ENCODE data around the gene IQCE. TPM values are rescaled to one million over a fixed set of nuclear protein-coding genes. Genes with fewer than 3 reads are reported as not detected.

IQCE gene
- total RNA-seq, 1 donor from 2014 or later: 11.1 TPM

- Mint-ChIP-seq H3K9me3 (no peaks in the 10 kb centered on the region), H3K36me3 (ENCODE audit: low read depth) (no peaks in the 10 kb centered on the region), H3K4me1 (ENCODE audit: low read depth) (peaks cover 35% of the 10 kb centered on the region), H3K4me3 (no peak overlapping the region), H3K27ac (no peak overlapping the region), H3K27me3 (ENCODE audit: insufficient read depth) (peaks cover 5% of the 10 kb centered on the region)
- intact Hi-C loops (cut with micrococcal nuclease): no loop called here
- DNase-seq (ENCODE audit: low spot score): no peak
These were observed 42.6 kb upstream of the IQCE start for GRCh38 chr7:2516194-2516555.

DNA sequence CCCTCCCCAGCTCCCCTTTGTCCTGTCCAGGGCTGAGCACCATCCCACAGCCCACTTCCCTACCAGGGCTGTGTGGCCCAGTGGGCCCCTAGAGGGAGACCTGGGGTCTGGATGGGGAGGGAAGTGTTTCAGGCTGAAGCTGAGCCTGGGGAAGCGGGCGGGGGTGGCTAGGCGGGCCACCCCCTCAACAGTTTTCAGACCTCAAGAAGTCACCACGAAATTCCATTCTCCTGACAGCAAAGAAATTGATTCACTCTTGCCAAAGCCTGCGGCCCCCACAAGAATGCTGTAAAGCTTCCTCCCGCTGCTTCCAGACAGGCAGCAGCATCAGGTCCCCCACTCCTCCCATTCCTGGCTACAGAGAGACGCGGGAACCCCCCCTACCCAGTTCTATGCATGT lies 41.8 kb upstream of the IQCE start:
- Mint-ChIP-seq H3K27me3 (ENCODE audit: insufficient read depth) (peaks cover 5% of the 10 kb centered on the region), H3K27ac (peak overlapping the region; percentile 56), H3K36me3 (ENCODE audit: low read depth) (no peaks in the 10 kb centered on the region), H3K9me3 (no peaks in the 10 kb centered on the region), H3K4me3 (peak overlapping the region; percentile 64), H3K4me1 (ENCODE audit: low read depth) (peaks cover 37% of the 10 kb centered on the region)
- DNase-seq (ENCODE audit: low spot score): no peak
- intact Hi-C loops (cut with micrococcal nuclease): no loop called here

DNA sequence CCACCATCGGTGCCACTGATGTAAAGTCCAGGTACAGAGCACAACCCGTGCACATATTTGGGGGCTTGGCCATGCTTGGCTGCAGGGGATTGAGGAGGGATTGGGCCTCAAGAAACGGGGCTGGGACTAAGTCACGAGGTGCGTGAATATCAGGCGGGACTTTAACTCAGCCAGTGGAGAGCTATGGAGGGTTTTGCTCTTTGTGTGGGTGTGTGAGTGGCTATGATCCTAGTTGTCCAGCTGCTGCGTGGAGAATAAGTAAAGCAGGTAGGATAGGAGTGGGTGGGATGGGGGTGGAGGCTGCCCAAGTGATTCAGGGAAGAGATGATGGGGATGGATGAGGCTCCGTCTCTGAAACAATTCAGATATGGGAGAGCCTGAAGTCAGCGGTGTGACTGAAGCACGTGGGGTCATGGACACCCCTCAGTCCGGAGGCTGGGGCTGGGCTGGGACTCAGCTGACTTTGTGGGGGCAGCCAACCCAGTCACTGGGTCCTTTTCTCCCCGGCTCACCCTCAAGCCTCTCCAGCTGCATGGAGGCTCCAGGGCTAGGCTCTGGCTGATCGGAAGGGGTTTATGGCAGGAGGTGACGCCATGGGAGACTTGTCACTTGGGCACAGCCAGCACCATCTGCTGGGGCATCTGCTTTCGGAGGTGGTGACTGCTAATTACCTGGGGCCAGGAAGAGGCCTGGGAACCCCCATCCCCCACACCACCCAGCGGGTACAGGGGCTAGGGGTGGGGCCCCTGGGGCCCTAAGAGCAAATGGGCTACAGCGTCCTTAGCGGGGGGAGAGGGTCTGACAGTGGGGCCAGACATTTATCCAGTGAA lies 40.9 kb upstream of the IQCE start:
- Mint-ChIP-seq H3K27ac (peak overlapping the region; percentile 57), H3K27me3 (ENCODE audit: insufficient read depth) (peaks cover under 1% of the 10 kb centered on the region), H3K9me3 (no peaks in the 10 kb centered on the region), H3K4me1 (ENCODE audit: low read depth) (peaks cover 35% of the 10 kb centered on the region), H3K4me3 (peak overlapping the region; percentile 64), H3K36me3 (ENCODE audit: low read depth) (peaks cover 2% of the 10 kb centered on the region)
- DNase-seq (ENCODE audit: low spot score): no peak
- intact Hi-C loops (cut with micrococcal nuclease): no loop called here

DNA sequence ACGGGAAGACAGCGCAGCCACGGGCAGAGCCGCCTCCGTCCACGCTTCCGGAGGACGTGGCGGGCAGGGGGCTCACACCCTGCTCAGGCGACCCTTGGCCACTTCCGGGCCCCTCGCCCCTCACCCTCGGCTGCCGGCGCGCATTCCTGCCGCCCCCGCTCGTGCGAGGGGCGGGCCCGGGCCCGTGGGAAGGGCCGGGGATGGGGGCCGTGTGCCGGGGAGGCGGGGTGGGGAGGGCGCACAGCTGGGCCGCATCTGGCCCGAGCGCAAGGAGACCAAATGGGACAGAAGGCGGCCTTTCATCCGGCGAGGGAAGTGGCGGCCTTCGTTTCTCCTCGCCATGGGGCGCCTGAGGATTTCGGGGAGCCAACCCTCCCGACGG lies 40.1 kb upstream of the IQCE start:
- H3K27me3 Mint-ChIP-seq (ENCODE audit: insufficient read depth): no peaks in the 10 kb centered on the region
- H3K4me3 Mint-ChIP-seq: peak overlapping the region; percentile 69
- peaks cover 2% of the 10 kb centered on the region for H3K36me3 Mint-ChIP-seq (ENCODE audit: low read depth)
- intact Hi-C loops (cut with micrococcal nuclease): loop anchor here (1.0 kb wide), 4 partner anchors 10 to 113 kb away; partner anchors contain the start of genes BRAT1 and TTYH3
- H3K4me1 Mint-ChIP-seq (ENCODE audit: low read depth): peaks cover 35% of the 10 kb centered on the region
- no peak for DNase-seq (ENCODE audit: low spot score)
- H3K27ac Mint-ChIP-seq: no peak overlapping the region
- no peaks in the 10 kb centered on the region for H3K9me3 Mint-ChIP-seq

- peaks cover 2% of the 10 kb centered on the region for H3K36me3 Mint-ChIP-seq (ENCODE audit: low read depth)
- H3K4me3 Mint-ChIP-seq: peak within 1 kb of the TSS; percentile 97
- H3K27ac Mint-ChIP-seq: peak within 1 kb of the TSS; percentile 91
- H3K4me1 Mint-ChIP-seq (ENCODE audit: low read depth): peaks cover 35% of the 10 kb centered on the region
- no peaks in the 10 kb centered on the region for H3K27me3 Mint-ChIP-seq (ENCODE audit: insufficient read depth)
- peak; percentile 84 for DNase-seq (ENCODE audit: low spot score)
- H3K9me3 Mint-ChIP-seq: no peaks in the 10 kb centered on the region
- intact Hi-C loops (cut with micrococcal nuclease): loop anchor here (1.0 kb wide), 4 partner anchors 11 to 112 kb away; partner anchors contain the start of genes BRAT1 and TTYH3
These were observed 39.5 kb upstream of the IQCE start, which contains the start of gene LFNG for GRCh38 chr7:2519119-2519930. TSS of gene LFNG (plus strand) at chr7:2519774. CDS start at chr7:2519862, 88 bp downstream.

DNA sequence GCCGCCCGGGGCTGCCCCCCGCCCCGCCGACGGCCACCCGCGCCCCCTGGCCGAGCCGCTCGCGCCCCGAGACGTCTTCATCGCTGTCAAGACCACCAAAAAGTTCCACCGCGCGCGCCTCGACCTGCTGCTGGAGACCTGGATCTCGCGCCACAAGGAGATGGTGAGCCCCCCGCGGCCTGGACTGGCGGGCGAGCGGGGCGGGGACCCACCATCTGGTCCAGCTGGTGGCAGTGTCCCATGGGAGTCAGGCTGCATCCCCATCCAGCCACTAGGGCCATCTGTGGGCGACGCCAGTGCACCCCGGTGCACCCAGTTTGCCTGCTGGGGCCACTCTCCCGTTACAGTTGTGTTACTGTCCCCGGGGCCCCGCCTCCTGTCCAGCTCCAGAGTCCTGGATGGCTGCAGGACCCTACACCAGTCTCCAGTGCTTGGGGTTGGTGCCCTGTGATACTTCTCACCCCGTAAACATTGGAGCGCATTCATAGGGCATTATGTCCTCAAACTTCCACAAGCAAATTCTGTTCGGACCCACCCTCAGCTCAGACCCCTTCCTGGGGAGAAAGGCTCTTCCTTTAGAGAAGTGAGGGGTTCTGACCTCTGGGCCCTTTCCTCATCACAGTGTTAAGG lies 38.5 kb upstream of the IQCE start:
- no peak for DNase-seq (ENCODE audit: low spot score)
- intact Hi-C loops (cut with micrococcal nuclease): loop anchor here (5.0 kb wide), 2 partner anchors 988 to 1383 kb away; partner anchors contain the start of gene MAFK
- peaks cover 2% of the 10 kb centered on the region for H3K36me3 Mint-ChIP-seq (ENCODE audit: low read depth)
- H3K27ac Mint-ChIP-seq: peak overlapping the region; percentile 91
- H3K27me3 Mint-ChIP-seq (ENCODE audit: insufficient read depth): no peaks in the 10 kb centered on the region
- H3K4me1 Mint-ChIP-seq (ENCODE audit: low read depth): peaks cover 35% of the 10 kb centered on the region
- H3K4me3 Mint-ChIP-seq: peak overlapping the region; percentile 97
- no peaks in the 10 kb centered on the region for H3K9me3 Mint-ChIP-seq

DNA sequence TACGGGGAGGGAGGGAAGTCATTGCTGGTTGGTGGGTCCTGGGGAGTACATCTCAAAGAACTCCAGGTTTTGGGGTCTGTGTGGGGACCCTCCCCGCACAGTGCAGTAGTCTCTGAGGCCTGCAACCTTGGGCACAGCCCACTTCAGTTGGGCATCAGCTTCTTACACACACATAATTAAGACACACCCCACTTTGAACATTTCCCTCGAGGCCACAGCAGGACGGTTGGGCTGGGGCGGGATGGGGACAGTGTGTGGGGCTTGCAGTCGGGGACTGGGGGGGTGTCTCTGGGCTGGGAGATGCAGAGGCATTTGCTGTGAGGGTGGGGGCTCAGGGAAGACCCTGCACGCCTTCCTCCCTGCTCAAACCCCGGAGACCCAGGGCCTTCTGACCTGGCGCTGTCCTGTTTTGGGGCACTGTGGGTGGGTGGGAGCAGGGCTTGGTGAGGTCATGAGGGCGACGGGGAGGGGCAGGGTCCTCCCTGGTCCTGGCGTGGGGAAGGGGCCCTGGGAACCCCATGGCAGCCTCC lies 38.0 kb upstream of the IQCE start:
- intact Hi-C loops (cut with micrococcal nuclease): loop anchor here (5.0 kb wide), 2 partner anchors 989 to 1384 kb away; partner anchors contain the start of gene MAFK
- Mint-ChIP-seq H3K27me3 (ENCODE audit: insufficient read depth) (no peaks in the 10 kb centered on the region), H3K4me1 (ENCODE audit: low read depth) (peaks cover 37% of the 10 kb centered on the region), H3K36me3 (ENCODE audit: low read depth) (peaks cover 6% of the 10 kb centered on the region), H3K4me3 (peak overlapping the region; percentile 97), H3K27ac (peak overlapping the region; percentile 91), H3K9me3 (no peaks in the 10 kb centered on the region)
- DNase-seq (ENCODE audit: low spot score): no peak

DNA sequence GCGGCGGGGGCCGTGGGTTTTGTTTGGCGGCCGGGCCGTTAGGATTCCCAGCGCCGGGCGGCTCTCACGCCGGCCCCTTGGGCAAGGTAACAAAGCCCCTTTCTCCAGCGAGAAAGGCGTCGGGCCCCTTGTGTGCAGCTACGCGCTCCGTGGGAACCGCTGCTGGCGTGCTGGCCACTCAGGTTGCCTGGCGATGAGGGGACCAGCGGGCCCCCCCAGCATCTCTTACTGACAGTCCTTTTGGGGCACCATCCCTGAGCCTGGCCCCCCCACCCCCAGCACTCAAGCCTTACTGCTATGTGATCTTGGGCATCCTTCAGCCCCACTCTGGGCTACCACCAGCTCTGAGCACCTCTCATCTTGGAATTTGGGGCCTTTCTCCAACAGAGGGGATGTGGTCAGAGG lies 37.4 kb upstream of the IQCE start:
- H3K4me3 Mint-ChIP-seq: peak overlapping the region; percentile 97
- peaks cover 10% of the 10 kb centered on the region for H3K36me3 Mint-ChIP-seq (ENCODE audit: low read depth)
- intact Hi-C loops (cut with micrococcal nuclease): loop anchor here (5.0 kb wide), 2 partner anchors 989 to 1384 kb away; partner anchors contain the start of gene MAFK
- DNase-seq (ENCODE audit: low spot score): no peak
- H3K27me3 Mint-ChIP-seq (ENCODE audit: insufficient read depth): no peaks in the 10 kb centered on the region
- peaks cover 39% of the 10 kb centered on the region for H3K4me1 Mint-ChIP-seq (ENCODE audit: low read depth)
- no peaks in the 10 kb centered on the region for H3K9me3 Mint-ChIP-seq
- H3K27ac Mint-ChIP-seq: peak overlapping the region; percentile 95

GRCh38 chr7:2521952-2522591 lies 36.7 kb upstream of the IQCE start:
- peaks cover 11% of the 10 kb centered on the region for H3K36me3 Mint-ChIP-seq (ENCODE audit: low read depth)
- H3K27ac Mint-ChIP-seq: peak overlapping the region; percentile 95
- H3K4me3 Mint-ChIP-seq: peak overlapping the region; percentile 97
- peak; percentile 70 for DNase-seq (ENCODE audit: low spot score)
- no peaks in the 10 kb centered on the region for H3K9me3 Mint-ChIP-seq
- H3K27me3 Mint-ChIP-seq (ENCODE audit: insufficient read depth): no peaks in the 10 kb centered on the region
- intact Hi-C loops (cut with micrococcal nuclease): loop anchor here (1.0 to 5.0 kb wide), 4 partner anchors 8 to 1385 kb away; partner anchors contain the start of genes CHST12 and MAFK
- peaks cover 39% of the 10 kb centered on the region for H3K4me1 Mint-ChIP-seq (ENCODE audit: low read depth)

DNA sequence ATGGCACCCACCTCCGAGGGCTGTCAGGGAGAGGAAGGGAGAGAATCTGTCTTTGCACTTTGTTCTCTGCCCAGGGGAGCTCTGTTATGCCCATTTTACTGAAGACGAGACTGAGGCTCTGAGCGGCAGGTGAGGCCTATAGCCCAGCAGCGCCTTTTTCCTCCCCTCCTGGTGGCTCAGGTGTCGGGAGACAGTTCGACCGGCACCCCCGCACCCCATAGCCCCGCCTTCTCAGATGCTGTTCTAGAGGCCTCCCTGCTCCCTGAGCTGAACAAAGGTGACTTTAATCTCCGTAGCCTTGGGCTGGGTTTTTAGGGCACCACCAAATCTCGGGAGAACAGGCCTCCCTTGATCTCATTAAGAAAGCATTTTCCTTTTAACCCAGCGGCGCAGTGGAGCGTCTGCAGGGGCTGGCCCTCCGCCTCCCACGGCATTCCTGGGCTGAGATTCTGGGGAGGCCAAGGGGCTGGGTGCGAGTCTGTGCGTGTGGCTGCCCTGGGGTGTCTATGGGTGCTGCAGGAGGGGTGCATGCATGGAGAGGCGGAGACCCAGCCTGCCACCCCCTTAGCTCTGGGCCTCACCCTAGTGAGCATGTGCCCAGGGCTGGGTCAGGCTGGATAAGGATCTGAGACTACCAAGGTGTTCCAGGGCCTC lies 35.9 kb upstream of the IQCE start:
- Mint-ChIP-seq H3K27ac (peak overlapping the region; percentile 95), H3K36me3 (ENCODE audit: low read depth) (peaks cover 11% of the 10 kb centered on the region), H3K4me3 (peak overlapping the region; percentile 97), H3K9me3 (no peaks in the 10 kb centered on the region), H3K4me1 (ENCODE audit: low read depth) (peaks cover 39% of the 10 kb centered on the region), H3K27me3 (ENCODE audit: insufficient read depth) (no peaks in the 10 kb centered on the region)
- intact Hi-C loops (cut with micrococcal nuclease): loop anchor here (1.0 to 5.0 kb wide), 4 partner anchors 7 to 1386 kb away; partner anchors contain the start of genes CHST12 and MAFK
- DNase-seq (ENCODE audit: low spot score): peak; percentile 23

- H3K9me3 Mint-ChIP-seq: no peaks in the 10 kb centered on the region
- peaks cover 43% of the 10 kb centered on the region for H3K4me1 Mint-ChIP-seq (ENCODE audit: low read depth)
- intact Hi-C loops (cut with micrococcal nuclease): loop anchor here (5.0 kb wide), 2 partner anchors 991 to 1386 kb away; partner anchors contain the start of gene MAFK
- DNase-seq (ENCODE audit: low spot score): no peak
- H3K4me3 Mint-ChIP-seq: peak overlapping the region; percentile 97
- no peaks in the 10 kb centered on the region for H3K27me3 Mint-ChIP-seq (ENCODE audit: insufficient read depth)
- peak overlapping the region; percentile 95 for H3K27ac Mint-ChIP-seq
- H3K36me3 Mint-ChIP-seq (ENCODE audit: low read depth): peaks cover 11% of the 10 kb centered on the region
These were observed 35.3 kb upstream of the IQCE start for GRCh38 chr7:2523461-2523936.
